Pons (tissue), 1 donor: ENCODE results near the gene RABEP2.
"Not testable (repeated sequence)": the region's sequence is repeated elsewhere in the genome, so short reads cannot be mapped to it uniquely, and the experiment has no call there.

Experiments used
- DNase-seq: peaks from one replicate; pipeline ENCODE4 v3.0.0-alpha.2; 2016; ENCODE audit warnings: low spot score

The RABEP2 gene

GRCh38 chr16:28903344-28904042 is 21.5 kb downstream of the RABEP2 start:
- no peak for DNase-seq

- no peak for DNase-seq
Measured at GRCh38 chr16:28902909-28903308, 22.1 kb downstream of the RABEP2 start.

GRCh38 chr16:28901862-28902261 is 23.2 kb downstream of the RABEP2 start:
- DNase-seq = no peak

- no peak for DNase-seq
Measured at GRCh38 chr16:28900601-28901000, 24.4 kb downstream of the RABEP2 start.

- DNase-seq = no peak
Measured at GRCh38 chr16:28899882-28900590, 25.0 kb downstream of the RABEP2 start.

GRCh38 chr16:28898942-28899341 is 26.1 kb downstream of the RABEP2 start:
- no peak for DNase-seq

GRCh38 chr16:28898266-28898665 is 26.8 kb downstream of the RABEP2 start:
- DNase-seq = no peak

- no peak for DNase-seq
Measured at GRCh38 chr16:28897826-28898225, 27.2 kb downstream of the RABEP2 start.

GRCh38 chr16:28895609-28896008 is 29.4 kb downstream of the RABEP2 start:
- DNase-seq = no peak

GRCh38 chr16:28893291-28893690 is 31.7 kb downstream of the RABEP2 start:
- DNase-seq = no peak

- no peak for DNase-seq
Measured at GRCh38 chr16:28891964-28892890, 32.8 kb downstream of the RABEP2 start.

GRCh38 chr16:28890355-28890754 is 34.7 kb downstream of the RABEP2 start:
- not testable (repeated sequence) for DNase-seq

- DNase-seq = no peak
Measured at GRCh38 chr16:28886945-28887344, 38.1 kb downstream of the RABEP2 start.

GRCh38 chr16:28884045-28884444 is 41.0 kb downstream of the RABEP2 start:
- DNase-seq = no peak

- no peak for DNase-seq
Measured at GRCh38 chr16:28883221-28883996, 41.6 kb downstream of the RABEP2 start.

GRCh38 chr16:28882551-28883160 is 42.4 kb downstream of the RABEP2 start:
- DNase-seq = no peak

GRCh38 chr16:28881565-28881964 is 43.5 kb downstream of the RABEP2 start:
- not testable (repeated sequence) for DNase-seq

GRCh38 chr16:28880955-28881354 is 44.1 kb downstream of the RABEP2 start:
- no peak for DNase-seq

GRCh38 chr16:28880589-28880915 is 44.5 kb downstream of the RABEP2 start:
- no peak for DNase-seq

- DNase-seq = peak; percentile 79
Measured at GRCh38 chr16:28879841-28880588, 45.0 kb downstream of the RABEP2 start.
